Measurements from ENCODE around the gene FAM177A1. TPM values are rescaled to one million over a fixed set of nuclear protein-coding genes. Genes with fewer than 3 reads are reported as not detected.

The FAM177A1 gene
- total and polyA plus RNA-seq, 2 of the 13 experiments (the other 11 are each of a cell fraction or from before 2014, with no cell fraction given): 72.9 to 119 TPM

DNA sequence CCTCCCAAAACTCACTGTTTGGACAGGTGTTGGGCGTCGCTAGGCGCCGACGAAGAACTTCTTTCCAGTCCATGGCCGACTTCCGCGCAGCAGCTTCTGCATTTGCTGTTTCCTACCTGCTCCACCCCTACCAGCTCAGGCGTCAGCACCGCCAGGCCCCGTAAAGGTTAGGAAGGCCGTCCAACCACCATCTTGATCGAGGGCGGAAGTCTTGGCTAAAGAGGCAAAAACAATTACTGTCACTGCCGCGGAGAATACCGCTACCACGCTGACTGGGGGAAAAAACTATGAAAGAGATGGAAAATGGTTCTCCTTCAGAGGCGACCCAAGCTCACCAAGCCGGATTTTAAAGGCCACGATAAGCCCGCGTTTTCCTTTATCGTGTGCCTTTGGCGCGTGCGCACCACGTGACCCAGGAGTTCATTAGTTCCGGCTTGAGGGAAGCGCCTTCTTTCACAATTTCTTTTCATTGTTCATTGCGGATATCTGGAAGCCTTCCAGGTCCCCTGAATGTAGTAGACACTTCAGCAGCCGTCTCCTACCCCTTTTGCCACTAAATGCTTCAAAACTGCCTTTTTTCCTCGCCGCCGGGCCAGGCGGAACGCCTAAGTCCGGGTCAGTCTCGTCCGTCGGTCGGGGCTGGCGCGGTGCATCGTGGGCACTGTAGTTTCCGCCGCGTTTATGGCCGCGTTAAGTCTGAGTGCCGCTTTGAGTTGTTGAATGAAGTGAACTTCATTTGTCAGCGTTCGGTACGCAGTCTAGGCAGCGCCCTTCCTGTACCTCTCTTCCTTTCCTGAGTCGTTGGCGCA, 76.0 kb downstream of the FAM177A1 start, which contains the start of the genes PPP2R3C and PRORP (continued):
- TF ChIP-seq, protein P1, sequence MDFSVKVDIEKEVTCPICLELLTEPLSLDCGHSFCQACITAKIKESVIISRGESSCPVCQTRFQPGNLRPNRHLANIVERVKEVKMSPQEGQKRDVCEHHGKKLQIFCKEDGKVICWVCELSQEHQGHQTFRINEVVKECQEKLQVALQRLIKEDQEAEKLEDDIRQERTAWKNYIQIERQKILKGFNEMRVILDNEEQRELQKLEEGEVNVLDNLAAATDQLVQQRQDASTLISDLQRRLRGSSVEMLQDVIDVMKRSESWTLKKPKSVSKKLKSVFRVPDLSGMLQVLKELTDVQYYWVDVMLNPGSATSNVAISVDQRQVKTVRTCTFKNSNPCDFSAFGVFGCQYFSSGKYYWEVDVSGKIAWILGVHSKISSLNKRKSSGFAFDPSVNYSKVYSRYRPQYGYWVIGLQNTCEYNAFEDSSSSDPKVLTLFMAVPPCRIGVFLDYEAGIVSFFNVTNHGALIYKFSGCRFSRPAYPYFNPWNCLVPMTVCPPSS (IDR thresholded peaks at IDR 0.05): no peak
- TF ChIP-seq SRSF9 (IDR thresholded peaks at IDR 0.05; ENCODE audit: borderline replicate concordance, insufficient read depth, low read depth, low read length, poor library complexity, severe bottlenecking): no peak
- TF ChIP-seq, protein P2, sequence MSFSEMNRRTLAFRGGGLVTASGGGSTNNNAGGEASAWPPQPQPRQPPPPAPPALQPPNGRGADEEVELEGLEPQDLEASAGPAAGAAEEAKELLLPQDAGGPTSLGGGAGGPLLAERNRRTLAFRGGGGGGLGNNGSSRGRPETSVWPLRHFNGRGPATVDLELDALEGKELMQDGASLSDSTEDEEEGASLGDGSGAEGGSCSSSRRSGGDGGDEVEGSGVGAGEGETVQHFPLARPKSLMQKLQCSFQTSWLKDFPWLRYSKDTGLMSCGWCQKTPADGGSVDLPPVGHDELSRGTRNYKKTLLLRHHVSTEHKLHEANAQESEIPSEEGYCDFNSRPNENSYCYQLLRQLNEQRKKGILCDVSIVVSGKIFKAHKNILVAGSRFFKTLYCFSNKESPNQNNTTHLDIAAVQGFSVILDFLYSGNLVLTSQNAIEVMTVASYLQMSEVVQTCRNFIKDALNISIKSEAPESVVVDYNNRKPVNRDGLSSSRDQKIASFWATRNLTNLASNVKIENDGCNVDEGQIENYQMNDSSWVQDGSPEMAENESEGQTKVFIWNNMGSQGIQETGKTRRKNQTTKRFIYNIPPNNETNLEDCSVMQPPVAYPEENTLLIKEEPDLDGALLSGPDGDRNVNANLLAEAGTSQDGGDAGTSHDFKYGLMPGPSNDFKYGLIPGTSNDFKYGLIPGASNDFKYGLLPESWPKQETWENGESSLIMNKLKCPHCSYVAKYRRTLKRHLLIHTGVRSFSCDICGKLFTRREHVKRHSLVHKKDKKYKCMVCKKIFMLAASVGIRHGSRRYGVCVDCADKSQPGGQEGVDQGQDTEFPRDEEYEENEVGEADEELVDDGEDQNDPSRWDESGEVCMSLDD (CRISPR knock-in tag; IDR thresholded peaks at IDR 0.05; ENCODE audit: borderline replicate concordance): peak; percentile 78
- TF ChIP-seq ZNF256 (CRISPR knock-in tag; conservative IDR thresholded peaks at IDR 0.05): peak; percentile 98; the same call in 1 of the 2 replicates
- peak; percentile 77; the same call in 1 of the 2 replicates for TF ChIP-seq MIER2 (CRISPR knock-in tag; IDR thresholded peaks at IDR 0.05)
- TF ChIP-seq ARHGAP35 (CRISPR knock-in tag; IDR thresholded peaks at IDR 0.05; ENCODE audit: borderline replicate concordance): peak; percentile 88
- TF ChIP-seq HOXA3 (CRISPR knock-in tag; IDR thresholded peaks at IDR 0.05): peak; percentile 99
- no peak for TF ChIP-seq ATF7 (IDR thresholded peaks at IDR 0.05)
- TF ChIP-seq ATF7 (CRISPR knock-in tag; IDR thresholded peaks at IDR 0.05): peak; percentile 90
- TF ChIP-seq PTBP1 (IDR thresholded peaks at IDR 0.05; ENCODE audit: low read depth, low read length, poor library complexity, severe bottlenecking): peak; percentile 93
- TF ChIP-seq, protein P3, sequence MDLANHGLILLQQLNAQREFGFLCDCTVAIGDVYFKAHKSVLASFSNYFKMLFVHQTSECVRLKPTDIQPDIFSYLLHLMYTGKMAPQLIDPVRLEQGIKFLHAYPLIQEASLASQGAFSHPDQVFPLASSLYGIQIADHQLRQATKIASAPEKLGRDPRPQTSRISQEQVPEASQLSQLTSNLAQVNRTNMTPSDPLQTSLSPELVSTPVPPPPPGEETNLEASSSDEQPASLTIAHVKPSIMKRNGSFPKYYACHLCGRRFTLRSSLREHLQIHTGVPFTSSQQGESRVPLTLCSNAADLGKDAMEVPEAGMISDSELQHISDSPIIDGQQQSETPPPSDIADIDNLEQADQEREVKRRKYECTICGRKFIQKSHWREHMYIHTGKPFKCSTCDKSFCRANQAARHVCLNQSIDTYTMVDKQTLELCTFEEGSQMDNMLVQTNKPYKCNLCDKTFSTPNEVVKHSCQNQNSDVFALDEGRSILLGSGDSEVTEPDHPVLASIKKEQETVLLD (CRISPR knock-in tag; IDR thresholded peaks at IDR 0.05; ENCODE audit: low read depth): peak; percentile 64; the same call in 1 of the 2 replicates
- TF ChIP-seq, protein P4, sequence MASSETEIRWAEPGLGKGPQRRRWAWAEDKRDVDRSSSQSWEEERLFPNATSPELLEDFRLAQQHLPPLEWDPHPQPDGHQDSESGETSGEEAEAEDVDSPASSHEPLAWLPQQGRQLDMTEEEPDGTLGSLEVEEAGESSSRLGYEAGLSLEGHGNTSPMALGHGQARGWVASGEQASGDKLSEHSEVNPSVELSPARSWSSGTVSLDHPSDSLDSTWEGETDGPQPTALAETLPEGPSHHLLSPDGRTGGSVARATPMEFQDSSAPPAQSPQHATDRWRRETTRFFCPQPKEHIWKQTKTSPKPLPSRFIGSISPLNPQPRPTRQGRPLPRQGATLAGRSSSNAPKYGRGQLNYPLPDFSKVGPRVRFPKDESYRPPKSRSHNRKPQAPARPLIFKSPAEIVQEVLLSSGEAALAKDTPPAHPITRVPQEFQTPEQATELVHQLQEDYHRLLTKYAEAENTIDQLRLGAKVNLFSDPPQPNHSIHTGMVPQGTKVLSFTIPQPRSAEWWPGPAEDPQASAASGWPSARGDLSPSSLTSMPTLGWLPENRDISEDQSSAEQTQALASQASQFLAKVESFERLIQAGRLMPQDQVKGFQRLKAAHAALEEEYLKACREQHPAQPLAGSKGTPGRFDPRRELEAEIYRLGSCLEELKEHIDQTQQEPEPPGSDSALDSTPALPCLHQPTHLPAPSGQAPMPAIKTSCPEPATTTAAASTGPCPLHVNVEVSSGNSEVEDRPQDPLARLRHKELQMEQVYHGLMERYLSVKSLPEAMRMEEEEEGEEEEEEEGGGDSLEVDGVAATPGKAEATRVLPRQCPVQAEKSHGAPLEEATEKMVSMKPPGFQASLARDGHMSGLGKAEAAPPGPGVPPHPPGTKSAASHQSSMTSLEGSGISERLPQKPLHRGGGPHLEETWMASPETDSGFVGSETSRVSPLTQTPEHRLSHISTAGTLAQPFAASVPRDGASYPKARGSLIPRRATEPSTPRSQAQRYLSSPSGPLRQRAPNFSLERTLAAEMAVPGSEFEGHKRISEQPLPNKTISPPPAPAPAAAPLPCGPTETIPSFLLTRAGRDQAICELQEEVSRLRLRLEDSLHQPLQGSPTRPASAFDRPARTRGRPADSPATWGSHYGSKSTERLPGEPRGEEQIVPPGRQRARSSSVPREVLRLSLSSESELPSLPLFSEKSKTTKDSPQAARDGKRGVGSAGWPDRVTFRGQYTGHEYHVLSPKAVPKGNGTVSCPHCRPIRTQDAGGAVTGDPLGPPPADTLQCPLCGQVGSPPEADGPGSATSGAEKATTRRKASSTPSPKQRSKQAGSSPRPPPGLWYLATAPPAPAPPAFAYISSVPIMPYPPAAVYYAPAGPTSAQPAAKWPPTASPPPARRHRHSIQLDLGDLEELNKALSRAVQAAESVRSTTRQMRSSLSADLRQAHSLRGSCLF (CRISPR knock-in tag; IDR thresholded peaks at IDR 0.05; ENCODE audit: borderline replicate concordance): peak; percentile 96; the same call in 1 of the 2 replicates
- peak; percentile 29; the same call in 1 of the 2 replicates for TF ChIP-seq MLLT10 (CRISPR knock-in tag; IDR thresholded peaks at IDR 0.05)
- TF ChIP-seq ZNF713 (CRISPR knock-in tag; IDR thresholded peaks at IDR 0.05): peak; percentile 65
